OCI-LY7 (cell line): Measurements from ENCODE around the gene ERP29. TPM values are rescaled to one million over a fixed set of nuclear protein-coding genes. Genes with fewer than 3 reads are reported as not detected.

Source experiments
- BruUV-seq: library from RNA; stranded (reverse); fragments of 400-500 nt; replicated peaks from 2 replicates; lab custom pipeline; 2021; lab: Mats Ljungman, UMichigan
- CTCF ChIA-PET: fragments of 300-600 bp; sonication (Branson Sonifier 250); formaldehyde crosslinking; loops from one replicate; lab custom pipeline; 2022; ENCODE audit warnings: antibody characterized with exemption; ENCODE audit not compliant: unreplicated experiment; lab: Charles Lee
- POLR2A ChIA-PET: fragments of 300-600 bp; sonication (Branson Sonifier 250); formaldehyde crosslinking; loops from one replicate; lab custom pipeline; 2022; ENCODE audit warnings: antibody characterized with exemption; lab: Charles Lee
- DNase-seq: peaks from one replicate; pipeline ENCODE4 v3.0.0-alpha.2; 2015; ENCODE audit warnings: low spot score
- H2AFZ ChIP-seq: fragments of 200-600 bp; sonication (generic), shearing (Covaris generic); 2 replicates; pipeline ENCODE4 v1.6.1; 2014; ENCODE audit warnings: mild to moderate bottlenecking, antibody characterized with exemption, low read length, moderate library complexity
- H3K27ac ChIP-seq: fragments of 200-600 bp; sonication (generic); 2 replicates; pipeline ENCODE4 v1.5.1; 2014; ENCODE audit warnings: mixed run types, low read depth, mild to moderate bottlenecking, moderate library complexity, low read length, inconsistent platforms; ENCODE audit not compliant: poor library complexity, severe bottlenecking
- H3K36me3 ChIP-seq: fragments of 200-600 bp; sonication (generic); 2 replicates; pipeline ENCODE4 v1.6.1; 2014; ENCODE audit warnings: mild to moderate bottlenecking, antibody characterized with exemption, low read length, moderate library complexity, mixed read lengths; ENCODE audit not compliant: insufficient read depth
- H3K4me1 ChIP-seq: fragments of 200-600 bp; sonication (generic); 2 replicates; pipeline ENCODE4 v1.5.1; 2014; ENCODE audit warnings: mild to moderate bottlenecking, low read length; ENCODE audit not compliant: insufficient read depth, poor library complexity, severe bottlenecking
- H3K4me2 ChIP-seq: fragments of 200-600 bp; sonication (generic); 2 replicates; pipeline ENCODE4 v1.6.1; 2014; ENCODE audit warnings: mild to moderate bottlenecking, low read length
- H3K4me3 ChIP-seq: fragments of 200-600 bp; sonication (generic); 2 replicates; pipeline ENCODE4 v1.5.1; 2014; ENCODE audit warnings: mild to moderate bottlenecking, low read depth, low read length; ENCODE audit not compliant: poor library complexity, severe bottlenecking
- H3K79me2 ChIP-seq: fragments of 200-600 bp; sonication (generic); 2 replicates; pipeline ENCODE4 v1.6.1; 2016; ENCODE audit warnings: low read depth, mild to moderate bottlenecking, low read length, moderate library complexity, mixed read lengths; ENCODE audit not compliant: insufficient read depth
- H3K9me2 ChIP-seq: fragments of 200-600 bp; sonication (generic); 2 replicates; pipeline ENCODE4 v1.6.1; 2016; ENCODE audit warnings: mild to moderate bottlenecking, low read length, mixed read lengths; ENCODE audit not compliant: insufficient read depth
- H3K9me3 ChIP-seq: fragments of 200-600 bp; sonication (generic); 2 replicates; pipeline ENCODE4 v1.6.1; 2014; ENCODE audit warnings: mild to moderate bottlenecking, mixed run types, low read length, mixed read lengths
- H4K20me1 ChIP-seq: fragments of 200-600 bp; sonication (generic); 2 replicates; pipeline ENCODE4 v1.6.1; 2014; ENCODE audit warnings: mild to moderate bottlenecking, antibody characterized with exemption, low read length, moderate library complexity, mixed read lengths; ENCODE audit not compliant: insufficient read depth
- CTCF ChIP-seq: fragments of 200-600 bp; sonication (generic); conservative IDR thresholded peaks from 2 replicates; pipeline ENCODE4 v1.5.1; 2014; ENCODE audit warnings: mild to moderate bottlenecking, antibody characterized with exemption, low read length, moderate library complexity, mixed read lengths
- EZH2phosphoT487 ChIP-seq: fragments of 200-600 bp; sonication (generic); IDR thresholded peaks from 2 replicates; pipeline ENCODE4 v1.6.1; 2018; ENCODE audit warnings: low read depth, borderline replicate concordance, mild to moderate bottlenecking, mixed run types, antibody characterized with exemption, low read length, moderate library complexity, mixed read lengths
- intact Hi-C: fragments of 100-400 bp; cut with micrococcal nuclease; formaldehyde crosslinking; loops from one replicate; pipeline ENCODE4 v1.10.0; 2022; ENCODE audit not compliant: unreplicated experiment
- total RNA-seq, 2 experiments: library from RNA; depleted of rRNA in 1 of 2; stranded (reverse); fragments of >200 nt in 1 of 2; shearing (Covaris generic) in 1 of 2; gene quantifications; 2 replicates each; pipeline ENCODE4 v1.2.3, GENCODE V29; 2014 to 2022

ERP29 gene
- total RNA-seq, 2 experiments from 2014 or later = 72.1 to 107 TPM

DNA sequence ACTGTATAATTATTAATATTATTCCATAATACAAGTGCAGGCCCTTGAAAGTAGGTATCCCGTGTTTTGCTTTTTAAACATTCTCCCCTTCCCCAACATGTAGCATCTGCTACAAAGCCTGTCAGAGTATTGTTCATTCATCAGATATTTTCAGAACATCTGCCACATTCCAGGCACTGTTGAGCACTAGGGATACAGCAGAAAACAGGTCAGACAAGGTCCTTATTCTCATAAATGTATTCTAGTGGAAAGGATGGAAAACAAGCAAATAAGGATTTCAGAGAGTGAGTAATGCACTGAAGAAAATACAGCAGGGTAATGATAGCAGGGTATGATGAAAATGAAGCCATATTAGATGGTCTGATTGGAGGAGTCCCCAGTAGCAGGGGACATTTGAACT lies 3.8 kb downstream of the ERP29 start:
- Histone ChIP-seq H3K79me2 (peaks cover 44% of the 10 kb centered on the region), H2AFZ (no peak overlapping the region), H3K27ac (no peak overlapping the region), H3K36me3 (peaks cover 67% of the 10 kb centered on the region), H4K20me1 (peaks cover 24% of the 10 kb centered on the region), H3K4me2 (no peak overlapping the region), H3K9me2 (no peaks in the 10 kb centered on the region), H3K4me3 (no peak overlapping the region), H3K9me3 (peaks cover 9% of the 10 kb centered on the region; the same call in 1 of the 2 replicates), H3K4me1 (peaks cover 18% of the 10 kb centered on the region)
- ChIA-PET CTCF (no interaction called here), POLR2A (interaction anchor here (0.7 kb wide), 1 partner anchor 1457 kb away, joined by 6 read pairs; no protein-coding TSS in a partner anchor)
- no peak for DNase-seq
- no peak for TF ChIP-seq CTCF
- TF ChIP-seq EZH2phosphoT487 = no peak
- BruUV-seq = TSS peak; percentile 38
- intact Hi-C loops = no loop called here

- Histone ChIP-seq H3K4me3 (no peak overlapping the region), H3K4me2 (no peak overlapping the region), H3K9me3 (peaks cover 9% of the 10 kb centered on the region; the same call in 1 of the 2 replicates), H3K9me2 (no peaks in the 10 kb centered on the region), H3K27ac (no peak overlapping the region), H4K20me1 (peaks cover 24% of the 10 kb centered on the region), H3K4me1 (peaks cover 14% of the 10 kb centered on the region), H3K79me2 (peaks cover 42% of the 10 kb centered on the region), H2AFZ (no peak overlapping the region), H3K36me3 (peaks cover 83% of the 10 kb centered on the region)
- BruUV-seq = no TSS peak
- ChIA-PET CTCF (no interaction called here), POLR2A (no interaction called here)
- intact Hi-C loops = no loop called here
- no peak for DNase-seq
- no peak for TF ChIP-seq EZH2phosphoT487
- TF ChIP-seq CTCF = no peak
These were observed 5.5 kb downstream of the ERP29 start for GRCh38 chr12:112018571-112019237.

DNA sequence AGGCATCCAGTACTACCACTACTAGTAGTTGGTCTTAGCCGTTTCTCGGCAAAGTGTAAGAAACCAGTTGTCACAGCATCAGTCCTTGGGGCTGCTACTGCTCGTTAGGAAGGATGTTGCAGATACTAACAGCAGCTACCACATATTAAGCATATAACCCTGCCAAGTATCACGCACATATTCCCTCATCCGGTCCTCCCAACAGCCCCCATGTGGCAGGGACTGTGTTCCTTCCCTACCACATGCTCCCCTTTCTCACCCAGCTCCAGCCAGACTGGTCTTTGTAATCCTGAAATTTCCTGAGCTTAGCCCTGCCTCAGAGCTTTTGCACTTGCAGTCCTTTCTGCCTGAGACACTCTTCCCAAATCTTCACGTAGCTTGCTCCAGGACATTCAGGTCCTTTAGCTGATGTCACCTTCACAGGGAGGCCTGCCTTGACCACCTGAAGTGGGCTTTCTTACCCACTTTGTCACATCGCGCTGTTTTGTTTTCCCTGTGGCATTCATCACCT lies 7.8 kb downstream of the ERP29 start:
- Histone ChIP-seq H3K36me3 (peaks cover 95% of the 10 kb centered on the region), H3K9me2 (no peaks in the 10 kb centered on the region), H3K4me3 (no peak overlapping the region), H4K20me1 (peaks cover 20% of the 10 kb centered on the region), H3K27ac (no peak overlapping the region), H2AFZ (no peak overlapping the region), H3K4me1 (peaks cover 5% of the 10 kb centered on the region), H3K79me2 (peaks cover 32% of the 10 kb centered on the region), H3K9me3 (peaks cover 3% of the 10 kb centered on the region; the same call in 1 of the 2 replicates), H3K4me2 (no peak overlapping the region)
- CTCF ChIA-PET = interaction anchor here (0.6 kb wide), 1 partner anchor 258 kb away, joined by 3 read pairs; no protein-coding TSS in a partner anchor
- POLR2A ChIA-PET = interaction anchor here (0.6 to 0.7 kb wide), 4 partner anchors 8 to 1527 kb away, joined by 3 to 4 read pairs (median 3); no protein-coding TSS in a partner anchor
- intact Hi-C loops = no loop called here
- TF ChIP-seq CTCF (no peak), EZH2phosphoT487 (no peak)
- BruUV-seq = no TSS peak
- DNase-seq = no peak
